ENCODE measurements around the gene VTI1B.

DNA sequence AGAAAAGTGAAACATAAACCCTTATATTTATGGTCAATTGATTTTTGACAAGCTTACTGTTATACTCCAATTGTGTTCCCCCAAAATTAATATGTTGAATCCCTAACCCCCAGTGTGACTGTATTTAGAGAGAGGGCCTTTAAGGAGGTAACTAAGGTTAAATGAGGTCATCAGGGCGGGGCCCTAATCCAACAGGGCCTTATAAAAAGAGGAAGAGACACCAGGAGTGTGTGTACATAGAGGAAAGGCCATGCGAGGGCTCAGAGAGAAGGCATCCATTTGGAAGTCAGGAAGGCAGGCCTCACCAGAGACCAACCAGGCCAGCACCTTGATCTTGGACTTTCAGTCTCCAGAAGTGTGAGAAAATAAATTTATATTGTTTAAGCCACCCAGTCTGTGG lies 6.5 kb upstream of the VTI1B start:
- TF ChIP-seq, protein P1, sequence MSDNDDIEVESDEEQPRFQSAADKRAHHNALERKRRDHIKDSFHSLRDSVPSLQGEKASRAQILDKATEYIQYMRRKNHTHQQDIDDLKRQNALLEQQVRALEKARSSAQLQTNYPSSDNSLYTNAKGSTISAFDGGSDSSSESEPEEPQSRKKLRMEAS (IDR thresholded peaks at IDR 0.05; ENCODE audit: low read depth, low read length), result no peak
- TF ChIP-seq, protein P2, sequence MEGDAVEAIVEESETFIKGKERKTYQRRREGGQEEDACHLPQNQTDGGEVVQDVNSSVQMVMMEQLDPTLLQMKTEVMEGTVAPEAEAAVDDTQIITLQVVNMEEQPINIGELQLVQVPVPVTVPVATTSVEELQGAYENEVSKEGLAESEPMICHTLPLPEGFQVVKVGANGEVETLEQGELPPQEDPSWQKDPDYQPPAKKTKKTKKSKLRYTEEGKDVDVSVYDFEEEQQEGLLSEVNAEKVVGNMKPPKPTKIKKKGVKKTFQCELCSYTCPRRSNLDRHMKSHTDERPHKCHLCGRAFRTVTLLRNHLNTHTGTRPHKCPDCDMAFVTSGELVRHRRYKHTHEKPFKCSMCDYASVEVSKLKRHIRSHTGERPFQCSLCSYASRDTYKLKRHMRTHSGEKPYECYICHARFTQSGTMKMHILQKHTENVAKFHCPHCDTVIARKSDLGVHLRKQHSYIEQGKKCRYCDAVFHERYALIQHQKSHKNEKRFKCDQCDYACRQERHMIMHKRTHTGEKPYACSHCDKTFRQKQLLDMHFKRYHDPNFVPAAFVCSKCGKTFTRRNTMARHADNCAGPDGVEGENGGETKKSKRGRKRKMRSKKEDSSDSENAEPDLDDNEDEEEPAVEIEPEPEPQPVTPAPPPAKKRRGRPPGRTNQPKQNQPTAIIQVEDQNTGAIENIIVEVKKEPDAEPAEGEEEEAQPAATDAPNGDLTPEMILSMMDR (IDR thresholded peaks at IDR 0.05; ENCODE audit: low read depth, low read length), result no peak
